Rectal smooth muscle tissue (tissue), 1 donor: ENCODE measurements around the gene BNC2.
"Not testable (repeated sequence)": the region's sequence is repeated elsewhere in the genome, so short reads cannot be mapped to it uniquely, and the experiment has no call there.

Source experiments
- H3K27ac ChIP-seq: one replicate; pipeline ENCODE4 v1.7.0; 2013; ENCODE audit warnings: low read depth, low read length, inconsistent platforms
- H3K27me3 ChIP-seq: one replicate; pipeline ENCODE4 v1.7.0; 2013; ENCODE audit warnings: low read length; ENCODE audit not compliant: control insufficient read depth, insufficient read depth
- H3K36me3 ChIP-seq: one replicate; pipeline ENCODE4 v1.7.0; 2013; ENCODE audit warnings: low read length; ENCODE audit not compliant: control insufficient read depth, insufficient read depth
- H3K4me1 ChIP-seq: one replicate; pipeline ENCODE4 v1.7.0; 2013; ENCODE audit warnings: low read length; ENCODE audit not compliant: control insufficient read depth, insufficient read depth
- H3K4me3 ChIP-seq: one replicate; pipeline ENCODE4 v1.7.0; 2013; ENCODE audit warnings: low read length
- H3K9ac ChIP-seq: one replicate; pipeline ENCODE4 v1.7.0; 2013; ENCODE audit warnings: low read length

The BNC2 gene, protein sequence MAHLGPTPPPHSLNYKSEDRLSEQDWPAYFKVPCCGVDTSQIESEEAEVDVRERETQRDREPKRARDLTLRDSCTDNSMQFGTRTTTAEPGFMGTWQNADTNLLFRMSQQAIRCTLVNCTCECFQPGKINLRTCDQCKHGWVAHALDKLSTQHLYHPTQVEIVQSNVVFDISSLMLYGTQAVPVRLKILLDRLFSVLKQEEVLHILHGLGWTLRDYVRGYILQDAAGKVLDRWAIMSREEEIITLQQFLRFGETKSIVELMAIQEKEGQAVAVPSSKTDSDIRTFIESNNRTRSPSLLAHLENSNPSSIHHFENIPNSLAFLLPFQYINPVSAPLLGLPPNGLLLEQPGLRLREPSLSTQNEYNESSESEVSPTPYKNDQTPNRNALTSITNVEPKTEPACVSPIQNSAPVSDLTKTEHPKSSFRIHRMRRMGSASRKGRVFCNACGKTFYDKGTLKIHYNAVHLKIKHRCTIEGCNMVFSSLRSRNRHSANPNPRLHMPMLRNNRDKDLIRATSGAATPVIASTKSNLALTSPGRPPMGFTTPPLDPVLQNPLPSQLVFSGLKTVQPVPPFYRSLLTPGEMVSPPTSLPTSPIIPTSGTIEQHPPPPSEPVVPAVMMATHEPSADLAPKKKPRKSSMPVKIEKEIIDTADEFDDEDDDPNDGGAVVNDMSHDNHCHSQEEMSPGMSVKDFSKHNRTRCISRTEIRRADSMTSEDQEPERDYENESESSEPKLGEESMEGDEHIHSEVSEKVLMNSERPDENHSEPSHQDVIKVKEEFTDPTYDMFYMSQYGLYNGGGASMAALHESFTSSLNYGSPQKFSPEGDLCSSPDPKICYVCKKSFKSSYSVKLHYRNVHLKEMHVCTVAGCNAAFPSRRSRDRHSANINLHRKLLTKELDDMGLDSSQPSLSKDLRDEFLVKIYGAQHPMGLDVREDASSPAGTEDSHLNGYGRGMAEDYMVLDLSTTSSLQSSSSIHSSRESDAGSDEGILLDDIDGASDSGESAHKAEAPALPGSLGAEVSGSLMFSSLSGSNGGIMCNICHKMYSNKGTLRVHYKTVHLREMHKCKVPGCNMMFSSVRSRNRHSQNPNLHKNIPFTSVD

DNA sequence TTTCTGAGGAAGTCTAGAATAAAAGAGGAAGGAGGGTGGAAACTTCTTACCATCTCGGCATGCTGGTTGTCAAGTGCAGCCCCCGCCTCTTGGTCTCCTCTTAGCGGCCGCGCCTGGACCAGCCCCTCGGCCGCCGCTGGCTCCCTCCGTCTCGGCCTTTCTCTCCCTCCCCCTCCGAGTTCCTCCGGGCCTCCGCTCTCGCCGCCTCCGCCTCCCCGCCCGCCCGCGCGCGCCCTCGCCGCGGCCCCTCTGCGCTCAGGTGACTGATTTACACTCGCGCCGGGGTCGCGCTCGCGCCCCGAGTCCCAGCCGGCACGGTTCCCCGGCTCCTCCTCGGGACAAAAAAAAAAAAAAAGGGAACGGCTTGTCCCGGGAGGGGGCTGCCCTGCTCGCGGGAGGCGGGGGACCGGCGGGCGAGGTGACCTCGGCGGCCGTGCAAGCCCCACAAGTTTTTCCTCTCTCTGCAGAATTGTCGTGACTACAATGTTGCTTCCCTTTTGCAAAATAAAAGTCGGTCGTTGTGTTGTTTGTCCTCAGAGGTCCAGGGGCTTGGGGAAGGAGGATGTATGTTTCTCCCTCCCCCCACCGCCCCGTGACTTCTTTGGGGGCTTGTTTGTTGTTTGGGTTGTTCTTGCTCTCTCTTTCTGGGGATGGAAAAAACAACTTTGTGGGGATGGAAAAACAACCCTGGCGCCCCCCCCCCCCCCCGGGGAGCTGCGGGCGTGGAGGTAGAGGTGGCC, at the start of gene BNC2:
Gene BNC2, minus strand, starts transcription at position 75 of the 740 bp plus-strand sequence. Its CDS starts 22 bp downstream, at position 53.
- Histone ChIP-seq H3K27me3 (no peaks in the 10 kb centered on the region), H3K36me3 (no peaks in the 10 kb centered on the region), H3K9ac (peak within 1 kb of the TSS; percentile 40), H3K4me3 (peak within 1 kb of the TSS; percentile 70), H3K4me1 (peaks cover 5% of the 10 kb centered on the region), H3K27ac (peak within 1 kb of the TSS; percentile 90)

GRCh38 chr9:16918920-16919319, 48.5 kb upstream of the BNC2 start:
- Histone ChIP-seq H3K27ac (no peak overlapping the region), H3K9ac (no peak overlapping the region), H3K27me3 (no peaks in the 10 kb centered on the region), H3K4me1 (no peaks in the 10 kb centered on the region), H3K4me3 (no peak overlapping the region), H3K36me3 (no peaks in the 10 kb centered on the region)

DNA sequence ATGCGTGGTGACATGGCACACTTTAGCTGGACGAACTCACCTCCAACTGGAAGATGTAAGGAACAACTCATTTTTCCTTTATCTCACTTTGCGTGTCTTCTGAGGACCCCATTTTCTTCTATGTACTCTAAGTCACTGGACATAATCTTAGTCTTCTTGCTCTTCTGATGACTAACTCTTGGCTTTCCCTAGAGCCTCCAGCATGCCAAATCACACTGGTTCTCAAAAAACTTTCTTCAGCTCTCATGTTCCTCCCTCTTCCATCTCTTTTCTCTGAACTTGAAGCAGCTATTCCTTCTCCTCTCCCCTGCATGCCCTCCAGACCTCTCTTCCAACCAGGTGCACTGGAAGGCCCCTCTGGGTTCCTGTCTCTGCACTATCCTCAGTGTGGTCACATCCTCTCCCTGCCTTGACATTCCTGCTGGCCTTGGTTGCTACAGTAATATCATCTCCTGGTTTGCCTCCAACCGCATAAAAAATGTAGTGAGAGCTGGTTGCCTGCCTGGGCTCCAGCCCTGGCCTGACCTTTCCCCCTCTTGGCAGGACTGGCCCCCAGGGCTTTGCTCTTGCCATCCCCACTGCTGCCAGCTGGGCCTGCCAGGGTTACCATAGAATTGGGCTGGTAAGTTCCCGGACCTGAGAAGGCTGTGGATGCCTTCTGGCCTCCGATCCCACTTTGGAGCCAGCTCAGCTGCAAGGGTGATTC, 44.8 kb upstream of the BNC2 start:
- H3K4me1 ChIP-seq, result no peaks in the 10 kb centered on the region
- H3K27ac ChIP-seq, result no peak overlapping the region
- no peak overlapping the region for H3K9ac ChIP-seq
- no peak overlapping the region for H3K4me3 ChIP-seq
- no peaks in the 10 kb centered on the region for H3K27me3 ChIP-seq
- no peaks in the 10 kb centered on the region for H3K36me3 ChIP-seq

- H3K27me3 ChIP-seq, result no peaks in the 10 kb centered on the region
- no peak overlapping the region for H3K27ac ChIP-seq
These were observed 41.7 kb upstream of the BNC2 start for GRCh38 chr9:16912197-16912596.

GRCh38 chr9:16908206-16908605, 37.7 kb upstream of the BNC2 start:
- not testable (repeated sequence) for H3K27me3 ChIP-seq

More at GRCh38 chr9:16912197-16912596, 41.7 kb upstream of the BNC2 start:
- no peak overlapping the region for H3K9ac ChIP-seq
- H3K4me3 ChIP-seq, result no peak overlapping the region
- H3K36me3 ChIP-seq, result no peaks in the 10 kb centered on the region
- no peaks in the 10 kb centered on the region for H3K4me1 ChIP-seq

GRCh38 chr9:16904655-16905054, 34.2 kb upstream of the BNC2 start:
- Histone ChIP-seq H3K27ac (no peak overlapping the region), H3K4me1 (no peaks in the 10 kb centered on the region), H3K36me3 (no peaks in the 10 kb centered on the region), H3K4me3 (no peak overlapping the region), H3K27me3 (no peaks in the 10 kb centered on the region), H3K9ac (no peak overlapping the region)

More at GRCh38 chr9:16908206-16908605, 37.7 kb upstream of the BNC2 start:
- H3K9ac ChIP-seq, H3K27ac ChIP-seq, H3K4me3 ChIP-seq, H3K36me3 ChIP-seq, H3K4me1 ChIP-seq: not testable (repeated sequence)

DNA sequence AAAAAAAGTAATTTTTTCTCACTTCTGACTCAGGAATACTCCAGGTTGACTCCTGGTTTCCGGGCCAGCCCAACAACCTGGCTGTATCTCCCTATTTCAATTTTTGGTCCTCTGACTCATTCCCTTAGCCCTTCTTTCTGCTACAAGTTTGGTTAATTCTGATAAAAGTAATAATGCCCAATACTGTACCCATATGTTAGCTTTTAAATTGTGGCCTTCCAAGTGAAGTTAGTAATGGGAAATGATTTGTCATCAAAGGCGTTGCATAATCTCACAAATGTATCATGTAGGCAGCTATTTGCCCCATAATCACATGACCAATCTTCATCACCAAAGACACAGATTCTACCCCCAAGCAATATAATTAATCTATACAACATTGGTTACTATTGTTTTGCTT, 31.1 kb upstream of the BNC2 start:
- no peak overlapping the region for H3K4me3 ChIP-seq
- H3K27me3 ChIP-seq, result no peaks in the 10 kb centered on the region
- H3K36me3 ChIP-seq, result no peaks in the 10 kb centered on the region
- H3K27ac ChIP-seq, result no peak overlapping the region
- H3K9ac ChIP-seq, result no peak overlapping the region
- no peaks in the 10 kb centered on the region for H3K4me1 ChIP-seq

- H3K4me1 ChIP-seq, result no peaks in the 10 kb centered on the region
- H3K27ac ChIP-seq, result no peak overlapping the region
- H3K27me3 ChIP-seq, result no peaks in the 10 kb centered on the region
- no peak overlapping the region for H3K4me3 ChIP-seq
- no peaks in the 10 kb centered on the region for H3K36me3 ChIP-seq
- no peak overlapping the region for H3K9ac ChIP-seq
These were observed 29.1 kb upstream of the BNC2 start for GRCh38 chr9:16899606-16900005.

GRCh38 chr9:16898464-16898863, 28.0 kb upstream of the BNC2 start:
- H3K9ac ChIP-seq, result no peak overlapping the region
- H3K4me1 ChIP-seq, result no peaks in the 10 kb centered on the region
- H3K36me3 ChIP-seq, result no peaks in the 10 kb centered on the region
- no peaks in the 10 kb centered on the region for H3K27me3 ChIP-seq
- H3K27ac ChIP-seq, result no peak overlapping the region
- H3K4me3 ChIP-seq, result no peak overlapping the region

- Histone ChIP-seq H3K36me3 (no peaks in the 10 kb centered on the region), H3K4me3 (no peak overlapping the region), H3K27me3 (no peaks in the 10 kb centered on the region), H3K4me1 (peaks cover 2% of the 10 kb centered on the region), H3K27ac (no peak overlapping the region), H3K9ac (no peak overlapping the region)
These were observed 18.1 kb upstream of the BNC2 start for GRCh38 chr9:16888594-16888993.

DNA sequence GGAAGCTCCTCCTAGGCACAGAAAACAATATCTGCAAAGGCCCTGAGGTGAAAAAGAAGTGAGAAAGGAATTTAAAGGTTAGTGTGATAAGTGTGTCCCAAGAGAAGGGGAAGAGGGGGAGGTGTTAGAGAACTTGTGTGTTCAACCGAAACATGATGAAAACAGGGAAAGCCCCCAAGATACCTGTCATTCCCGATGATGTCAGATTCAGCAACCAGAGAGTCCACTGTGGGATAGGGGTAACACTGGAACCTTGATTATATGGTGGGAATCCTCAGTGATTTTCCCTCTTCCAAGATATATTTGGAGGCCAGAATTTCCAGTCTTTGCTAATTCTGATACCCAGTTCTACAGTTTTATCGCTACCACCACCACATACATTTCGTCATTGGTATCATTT, 15.5 kb upstream of the BNC2 start:
- peaks cover 2% of the 10 kb centered on the region for H3K4me1 ChIP-seq
- no peaks in the 10 kb centered on the region for H3K27me3 ChIP-seq
- no peak overlapping the region for H3K27ac ChIP-seq
- no peak overlapping the region for H3K9ac ChIP-seq
- H3K36me3 ChIP-seq, result no peaks in the 10 kb centered on the region
- no peak overlapping the region for H3K4me3 ChIP-seq
